GM23338 (cell line): Measurements from ENCODE around the gene ADAMTS17.

ENCODE experiments used
- CREB1 ChIP-seq: fragments of 250-450 bp; sonication (Bioruptor Pico); IDR thresholded peaks from 2 replicates; pipeline ENCODE4 v1.5.0; 2020; ENCODE audit warnings: low read depth, mild to moderate bottlenecking, moderate library complexity
- TF ChIP-seq, protein P1 (sequence below): IDR thresholded peaks from one replicate; pipeline ENCODE4 v1.6.1; 2018; ENCODE audit warnings: antibody characterized with exemption; ENCODE audit not compliant: unreplicated experiment
- TF ChIP-seq, protein P2 (sequence below), 2 experiments: fragments of 200-600 bp in 1 of 2; sonication (generic) in 1 of 2; conservative IDR thresholded peaks; 2 replicates each; pipeline versions ENCODE4 v1.5.1 to v1.6.1; 2016 to 2017; ENCODE audit warnings: antibody characterized with exemption in 2 of 2, low read depth in 2 of 2, mild to moderate bottlenecking in 2 of 2, moderate library complexity in 1 of 2

DNA sequence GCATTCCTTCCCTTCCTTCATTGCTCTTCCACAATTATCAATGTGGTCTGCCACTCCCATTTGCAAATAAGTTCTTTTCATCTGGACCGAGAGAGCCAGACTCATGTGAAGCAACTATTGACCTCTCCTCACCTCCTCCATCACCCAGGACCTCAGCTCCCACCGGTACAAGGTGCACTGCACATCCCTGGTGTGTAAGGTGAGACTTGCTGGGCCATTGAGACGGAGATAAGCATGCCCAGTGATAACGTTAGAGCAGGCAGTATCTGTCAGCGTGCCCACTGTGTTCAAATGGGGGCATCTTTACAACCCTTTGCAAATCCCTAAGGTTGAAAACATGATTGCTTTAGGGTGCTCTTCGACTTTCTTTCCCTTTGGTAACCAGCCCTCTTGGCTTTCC, 154.8 kb downstream of the ADAMTS17 start:
- no peak for TF ChIP-seq CREB1 (CRISPR knock-in tag)
- TF ChIP-seq, protein P1, sequence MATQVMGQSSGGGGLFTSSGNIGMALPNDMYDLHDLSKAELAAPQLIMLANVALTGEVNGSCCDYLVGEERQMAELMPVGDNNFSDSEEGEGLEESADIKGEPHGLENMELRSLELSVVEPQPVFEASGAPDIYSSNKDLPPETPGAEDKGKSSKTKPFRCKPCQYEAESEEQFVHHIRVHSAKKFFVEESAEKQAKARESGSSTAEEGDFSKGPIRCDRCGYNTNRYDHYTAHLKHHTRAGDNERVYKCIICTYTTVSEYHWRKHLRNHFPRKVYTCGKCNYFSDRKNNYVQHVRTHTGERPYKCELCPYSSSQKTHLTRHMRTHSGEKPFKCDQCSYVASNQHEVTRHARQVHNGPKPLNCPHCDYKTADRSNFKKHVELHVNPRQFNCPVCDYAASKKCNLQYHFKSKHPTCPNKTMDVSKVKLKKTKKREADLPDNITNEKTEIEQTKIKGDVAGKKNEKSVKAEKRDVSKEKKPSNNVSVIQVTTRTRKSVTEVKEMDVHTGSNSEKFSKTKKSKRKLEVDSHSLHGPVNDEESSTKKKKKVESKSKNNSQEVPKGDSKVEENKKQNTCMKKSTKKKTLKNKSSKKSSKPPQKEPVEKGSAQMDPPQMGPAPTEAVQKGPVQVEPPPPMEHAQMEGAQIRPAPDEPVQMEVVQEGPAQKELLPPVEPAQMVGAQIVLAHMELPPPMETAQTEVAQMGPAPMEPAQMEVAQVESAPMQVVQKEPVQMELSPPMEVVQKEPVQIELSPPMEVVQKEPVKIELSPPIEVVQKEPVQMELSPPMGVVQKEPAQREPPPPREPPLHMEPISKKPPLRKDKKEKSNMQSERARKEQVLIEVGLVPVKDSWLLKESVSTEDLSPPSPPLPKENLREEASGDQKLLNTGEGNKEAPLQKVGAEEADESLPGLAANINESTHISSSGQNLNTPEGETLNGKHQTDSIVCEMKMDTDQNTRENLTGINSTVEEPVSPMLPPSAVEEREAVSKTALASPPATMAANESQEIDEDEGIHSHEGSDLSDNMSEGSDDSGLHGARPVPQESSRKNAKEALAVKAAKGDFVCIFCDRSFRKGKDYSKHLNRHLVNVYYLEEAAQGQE, result no peak
- TF ChIP-seq, protein P2, sequence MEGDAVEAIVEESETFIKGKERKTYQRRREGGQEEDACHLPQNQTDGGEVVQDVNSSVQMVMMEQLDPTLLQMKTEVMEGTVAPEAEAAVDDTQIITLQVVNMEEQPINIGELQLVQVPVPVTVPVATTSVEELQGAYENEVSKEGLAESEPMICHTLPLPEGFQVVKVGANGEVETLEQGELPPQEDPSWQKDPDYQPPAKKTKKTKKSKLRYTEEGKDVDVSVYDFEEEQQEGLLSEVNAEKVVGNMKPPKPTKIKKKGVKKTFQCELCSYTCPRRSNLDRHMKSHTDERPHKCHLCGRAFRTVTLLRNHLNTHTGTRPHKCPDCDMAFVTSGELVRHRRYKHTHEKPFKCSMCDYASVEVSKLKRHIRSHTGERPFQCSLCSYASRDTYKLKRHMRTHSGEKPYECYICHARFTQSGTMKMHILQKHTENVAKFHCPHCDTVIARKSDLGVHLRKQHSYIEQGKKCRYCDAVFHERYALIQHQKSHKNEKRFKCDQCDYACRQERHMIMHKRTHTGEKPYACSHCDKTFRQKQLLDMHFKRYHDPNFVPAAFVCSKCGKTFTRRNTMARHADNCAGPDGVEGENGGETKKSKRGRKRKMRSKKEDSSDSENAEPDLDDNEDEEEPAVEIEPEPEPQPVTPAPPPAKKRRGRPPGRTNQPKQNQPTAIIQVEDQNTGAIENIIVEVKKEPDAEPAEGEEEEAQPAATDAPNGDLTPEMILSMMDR (conservative IDR thresholded peaks at IDR 0.05; ENCODE audit: low read depth in 2 of 2), result no peak
